ENCODE data around the gene ZDHHC21. TPM values are rescaled to one million over a fixed set of nuclear protein-coding genes. Genes with fewer than 3 reads are reported as not detected.

Gene ZDHHC21
- total RNA-seq, 1 experiment from 2014 or later = 9.9 TPM

DNA sequence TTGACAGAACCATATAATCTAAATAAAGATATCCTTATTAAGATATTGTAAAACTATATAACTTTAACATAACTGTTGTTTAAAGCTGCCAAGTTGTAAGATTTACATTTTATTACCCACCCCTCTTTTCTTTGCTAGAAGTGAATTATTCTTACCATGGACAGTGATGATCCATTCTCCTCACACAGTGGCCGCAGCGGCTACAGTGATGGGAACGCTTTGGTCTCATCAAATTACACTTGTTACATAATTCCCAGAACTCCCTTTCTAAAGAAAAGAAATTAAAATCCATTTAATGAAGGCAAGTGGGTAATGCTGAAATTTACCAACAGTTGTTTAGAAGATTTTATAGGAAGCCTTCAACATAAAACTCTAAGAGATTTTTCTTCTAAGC, 31.2 kb downstream of the ZDHHC21 start:
- Mint-ChIP-seq H3K4me1 (ENCODE audit: insufficient read depth, unreplicated experiment) (no peaks in the 10 kb centered on the region), H3K9me3 (ENCODE audit: unreplicated experiment) (peaks cover under 1% of the 10 kb centered on the region), H3K27ac (ENCODE audit: low read depth, unreplicated experiment) (no peak overlapping the region), H3K36me3 (ENCODE audit: insufficient read depth, unreplicated experiment) (peaks cover 2% of the 10 kb centered on the region), H3K4me3 (ENCODE audit: unreplicated experiment) (no peak overlapping the region), H3K27me3 (ENCODE audit: insufficient read depth, unreplicated experiment) (no peaks in the 10 kb centered on the region)
- CTCF ChIA-PET = interaction anchor here (0.6 to 2.8 kb wide), 14 partner anchors 13 to 1853 kb away, joined by 3 to 11 read pairs (median 4); no protein-coding TSS in a partner anchor
- POLR2A ChIA-PET = no interaction called here
- no peak for DNase-seq (ENCODE audit: unreplicated experiment)
- intact Hi-C loops (cut with micrococcal nuclease) = loop anchor here (5.0 kb wide), 1 partner anchor 195 kb away; no protein-coding TSS in a partner anchor
- TF ChIP-seq, protein P1, sequence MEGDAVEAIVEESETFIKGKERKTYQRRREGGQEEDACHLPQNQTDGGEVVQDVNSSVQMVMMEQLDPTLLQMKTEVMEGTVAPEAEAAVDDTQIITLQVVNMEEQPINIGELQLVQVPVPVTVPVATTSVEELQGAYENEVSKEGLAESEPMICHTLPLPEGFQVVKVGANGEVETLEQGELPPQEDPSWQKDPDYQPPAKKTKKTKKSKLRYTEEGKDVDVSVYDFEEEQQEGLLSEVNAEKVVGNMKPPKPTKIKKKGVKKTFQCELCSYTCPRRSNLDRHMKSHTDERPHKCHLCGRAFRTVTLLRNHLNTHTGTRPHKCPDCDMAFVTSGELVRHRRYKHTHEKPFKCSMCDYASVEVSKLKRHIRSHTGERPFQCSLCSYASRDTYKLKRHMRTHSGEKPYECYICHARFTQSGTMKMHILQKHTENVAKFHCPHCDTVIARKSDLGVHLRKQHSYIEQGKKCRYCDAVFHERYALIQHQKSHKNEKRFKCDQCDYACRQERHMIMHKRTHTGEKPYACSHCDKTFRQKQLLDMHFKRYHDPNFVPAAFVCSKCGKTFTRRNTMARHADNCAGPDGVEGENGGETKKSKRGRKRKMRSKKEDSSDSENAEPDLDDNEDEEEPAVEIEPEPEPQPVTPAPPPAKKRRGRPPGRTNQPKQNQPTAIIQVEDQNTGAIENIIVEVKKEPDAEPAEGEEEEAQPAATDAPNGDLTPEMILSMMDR (IDR thresholded peaks at IDR 0.05; ENCODE audit: unreplicated experiment) = no peak
- no TSS peak for BruUV-seq (replicated peaks)

DNA sequence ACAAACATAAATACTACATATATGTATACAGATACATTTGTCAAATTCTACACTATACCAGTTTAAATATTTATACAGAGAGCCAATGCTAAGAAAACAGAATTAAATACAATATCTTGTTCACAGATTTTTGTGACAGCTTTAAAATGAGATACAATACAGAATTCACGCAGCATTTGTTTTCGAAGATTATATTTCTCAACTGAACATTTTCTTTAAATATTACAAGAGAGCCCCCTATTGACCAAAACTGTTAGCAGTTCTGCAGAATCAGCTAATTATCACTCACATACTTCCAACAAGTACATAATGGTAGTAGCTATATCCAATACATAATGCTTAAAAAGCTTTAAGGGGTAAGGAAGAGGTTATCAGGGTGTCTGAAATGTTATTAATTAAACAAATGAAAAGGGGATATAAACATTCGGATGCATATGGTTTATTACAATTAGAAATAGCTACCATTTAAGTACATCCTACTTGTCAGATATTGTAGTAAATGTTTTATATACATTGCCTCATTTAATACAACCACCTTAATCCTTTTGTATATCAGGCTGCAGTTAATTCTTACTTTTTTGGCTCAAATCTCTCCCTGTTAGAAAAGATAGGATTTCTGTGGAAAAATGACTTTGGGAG, 31.7 kb downstream of the ZDHHC21 start:
- intact Hi-C loops (cut with micrococcal nuclease) = loop anchor here (5.0 kb wide), 1 partner anchor 194 kb away; no protein-coding TSS in a partner anchor
- TF ChIP-seq, protein P1 (IDR thresholded peaks at IDR 0.05; ENCODE audit: unreplicated experiment) = peak; percentile 48
- Mint-ChIP-seq H3K4me3 (ENCODE audit: unreplicated experiment) (no peak overlapping the region), H3K9me3 (ENCODE audit: unreplicated experiment) (peaks cover 6% of the 10 kb centered on the region), H3K27ac (ENCODE audit: low read depth, unreplicated experiment) (no peak overlapping the region), H3K27me3 (ENCODE audit: insufficient read depth, unreplicated experiment) (no peaks in the 10 kb centered on the region), H3K36me3 (ENCODE audit: insufficient read depth, unreplicated experiment) (peaks cover 7% of the 10 kb centered on the region), H3K4me1 (ENCODE audit: insufficient read depth, unreplicated experiment) (no peaks in the 10 kb centered on the region)
- no TSS peak for BruUV-seq (replicated peaks)
- ChIA-PET POLR2A (interaction anchor here (0.7 kb wide), 1 partner anchor 31 kb away, joined by 4 read pairs; the partner anchor contains the start of gene ZDHHC21), CTCF (interaction anchor here (0.6 to 2.8 kb wide), 19 partner anchors 9 to 1852 kb away, joined by 3 to 11 read pairs (median 4); no protein-coding TSS in a partner anchor)
- DNase-seq (ENCODE audit: unreplicated experiment) = peak; percentile 36

DNA sequence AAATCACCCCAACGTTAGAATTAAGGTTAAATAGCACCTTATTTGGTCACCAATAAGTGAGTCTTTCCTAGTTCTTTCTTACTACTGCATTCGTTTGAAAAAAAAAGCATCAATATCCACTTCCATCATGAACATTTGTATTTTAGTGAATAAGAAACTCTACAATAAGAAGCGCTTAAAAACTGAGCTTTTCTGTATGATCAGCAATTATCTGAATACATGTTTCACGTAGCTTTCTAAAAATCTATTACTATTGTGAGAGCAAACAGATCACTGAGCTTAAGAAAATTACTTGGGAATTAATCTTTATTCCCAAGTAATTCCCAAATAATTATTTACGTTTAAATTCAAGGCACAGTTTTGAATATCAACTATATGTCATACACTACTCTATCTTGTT, 32.5 kb downstream of the ZDHHC21 start:
- no peak for DNase-seq (ENCODE audit: unreplicated experiment)
- no peak overlapping the region for H3K4me3 Mint-ChIP-seq (ENCODE audit: unreplicated experiment)
- TF ChIP-seq, protein P1 (IDR thresholded peaks at IDR 0.05; ENCODE audit: unreplicated experiment) = no peak
- H3K36me3 Mint-ChIP-seq (ENCODE audit: insufficient read depth, unreplicated experiment) = peaks cover 7% of the 10 kb centered on the region
- no peaks in the 10 kb centered on the region for H3K4me1 Mint-ChIP-seq (ENCODE audit: insufficient read depth, unreplicated experiment)
- no peaks in the 10 kb centered on the region for H3K27me3 Mint-ChIP-seq (ENCODE audit: insufficient read depth, unreplicated experiment)
- ChIA-PET CTCF (interaction anchor here (0.6 to 2.8 kb wide), 9 partner anchors 9 to 1630 kb away, joined by 3 to 11 read pairs (median 4); no protein-coding TSS in a partner anchor), POLR2A (interaction anchor here (0.7 kb wide), 2 partner anchors 27 to 32 kb away, joined by 3 to 4 read pairs; partner anchors contain the start of gene ZDHHC21)
- no TSS peak for BruUV-seq (replicated peaks)
- peaks cover 8% of the 10 kb centered on the region for H3K9me3 Mint-ChIP-seq (ENCODE audit: unreplicated experiment)
- no peak overlapping the region for H3K27ac Mint-ChIP-seq (ENCODE audit: low read depth, unreplicated experiment)
- intact Hi-C loops (cut with micrococcal nuclease) = loop anchor here (5.0 kb wide), 1 partner anchor 193 kb away; no protein-coding TSS in a partner anchor

- no peak overlapping the region for H3K27ac Mint-ChIP-seq (ENCODE audit: low read depth, unreplicated experiment)
- peaks cover 25% of the 10 kb centered on the region for H3K9me3 Mint-ChIP-seq (ENCODE audit: unreplicated experiment)
- H3K36me3 Mint-ChIP-seq (ENCODE audit: insufficient read depth, unreplicated experiment) = peaks cover 16% of the 10 kb centered on the region
- H3K4me1 Mint-ChIP-seq (ENCODE audit: insufficient read depth, unreplicated experiment) = no peaks in the 10 kb centered on the region
- CTCF ChIA-PET = interaction anchor here (0.7 kb wide), 1 partner anchor 75 kb away, joined by 3 read pairs; no protein-coding TSS in a partner anchor
- TF ChIP-seq, protein P1 (IDR thresholded peaks at IDR 0.05; ENCODE audit: unreplicated experiment) = no peak
- peak; percentile 6 for DNase-seq (ENCODE audit: unreplicated experiment)
- intact Hi-C loops (cut with micrococcal nuclease) = loop anchor here (5.0 kb wide), 1 partner anchor 38 kb away; no protein-coding TSS in a partner anchor
- no TSS peak for BruUV-seq (replicated peaks)
- POLR2A ChIA-PET = no interaction called here
- H3K27me3 Mint-ChIP-seq (ENCODE audit: insufficient read depth, unreplicated experiment) = no peaks in the 10 kb centered on the region
- no peak overlapping the region for H3K4me3 Mint-ChIP-seq (ENCODE audit: unreplicated experiment)
Measured at GRCh38 chr9:14654932-14655331, 38.3 kb downstream of the ZDHHC21 start.
